ENCODE measurements around the gene TSPAN31.

TSPAN31 gene

DNA sequence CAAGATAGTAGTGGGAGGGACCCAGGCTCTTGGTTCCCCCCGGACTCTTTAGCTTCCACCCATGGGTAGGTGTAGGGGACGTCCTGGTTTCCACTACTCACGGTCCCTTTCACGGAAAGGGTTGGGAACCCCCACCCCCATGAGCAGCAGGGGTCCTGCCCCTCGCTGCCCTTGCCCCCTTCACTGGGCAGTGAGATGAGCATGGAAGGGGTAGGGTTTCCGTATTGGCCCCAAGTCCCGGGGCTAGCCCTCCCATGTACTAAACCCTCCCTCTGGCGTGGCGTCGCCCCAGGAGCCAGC, 19.0 kb upstream of the TSPAN31 start:
- Histone ChIP-seq H3K9me2 (ENCODE audit: low read depth, low read length) (no peaks in the 10 kb centered on the region), H3K4me3 (ENCODE audit: low read depth, low read length, poor library complexity, severe bottlenecking) (no peak overlapping the region), H3K27ac (ENCODE audit: low read depth, low read length, poor library complexity, severe bottlenecking) (no peak overlapping the region), H3K4me2 (ENCODE audit: low read length) (no peak overlapping the region), H3K36me3 (ENCODE audit: insufficient read depth, low read length) (peaks cover 45% of the 10 kb centered on the region), H4K20me1 (ENCODE audit: insufficient read depth, low read length) (no peaks in the 10 kb centered on the region), H3K4me1 (ENCODE audit: insufficient read depth, low read length, severe bottlenecking) (peaks cover 4% of the 10 kb centered on the region), H3K27me3 (ENCODE audit: insufficient read depth, low read length) (no peaks in the 10 kb centered on the region), H3K9ac (ENCODE audit: low read length) (no peak overlapping the region), H2AFZ (ENCODE audit: low read length) (no peak overlapping the region), H3K9me3 (ENCODE audit: low read length) (no peaks in the 10 kb centered on the region), H3F3A (ENCODE audit: insufficient read depth, low read length) (peaks cover 3% of the 10 kb centered on the region), H3K79me2 (ENCODE audit: insufficient read depth, low read length) (no peaks in the 10 kb centered on the region)
- TF ChIP-seq, protein P1, sequence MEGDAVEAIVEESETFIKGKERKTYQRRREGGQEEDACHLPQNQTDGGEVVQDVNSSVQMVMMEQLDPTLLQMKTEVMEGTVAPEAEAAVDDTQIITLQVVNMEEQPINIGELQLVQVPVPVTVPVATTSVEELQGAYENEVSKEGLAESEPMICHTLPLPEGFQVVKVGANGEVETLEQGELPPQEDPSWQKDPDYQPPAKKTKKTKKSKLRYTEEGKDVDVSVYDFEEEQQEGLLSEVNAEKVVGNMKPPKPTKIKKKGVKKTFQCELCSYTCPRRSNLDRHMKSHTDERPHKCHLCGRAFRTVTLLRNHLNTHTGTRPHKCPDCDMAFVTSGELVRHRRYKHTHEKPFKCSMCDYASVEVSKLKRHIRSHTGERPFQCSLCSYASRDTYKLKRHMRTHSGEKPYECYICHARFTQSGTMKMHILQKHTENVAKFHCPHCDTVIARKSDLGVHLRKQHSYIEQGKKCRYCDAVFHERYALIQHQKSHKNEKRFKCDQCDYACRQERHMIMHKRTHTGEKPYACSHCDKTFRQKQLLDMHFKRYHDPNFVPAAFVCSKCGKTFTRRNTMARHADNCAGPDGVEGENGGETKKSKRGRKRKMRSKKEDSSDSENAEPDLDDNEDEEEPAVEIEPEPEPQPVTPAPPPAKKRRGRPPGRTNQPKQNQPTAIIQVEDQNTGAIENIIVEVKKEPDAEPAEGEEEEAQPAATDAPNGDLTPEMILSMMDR (IDR thresholded peaks at IDR 0.05; ENCODE audit: low read length), result no peak
- no peak for TF ChIP-seq EZH2 (IDR thresholded peaks at IDR 0.05; ENCODE audit: borderline replicate concordance, low read length)

DNA sequence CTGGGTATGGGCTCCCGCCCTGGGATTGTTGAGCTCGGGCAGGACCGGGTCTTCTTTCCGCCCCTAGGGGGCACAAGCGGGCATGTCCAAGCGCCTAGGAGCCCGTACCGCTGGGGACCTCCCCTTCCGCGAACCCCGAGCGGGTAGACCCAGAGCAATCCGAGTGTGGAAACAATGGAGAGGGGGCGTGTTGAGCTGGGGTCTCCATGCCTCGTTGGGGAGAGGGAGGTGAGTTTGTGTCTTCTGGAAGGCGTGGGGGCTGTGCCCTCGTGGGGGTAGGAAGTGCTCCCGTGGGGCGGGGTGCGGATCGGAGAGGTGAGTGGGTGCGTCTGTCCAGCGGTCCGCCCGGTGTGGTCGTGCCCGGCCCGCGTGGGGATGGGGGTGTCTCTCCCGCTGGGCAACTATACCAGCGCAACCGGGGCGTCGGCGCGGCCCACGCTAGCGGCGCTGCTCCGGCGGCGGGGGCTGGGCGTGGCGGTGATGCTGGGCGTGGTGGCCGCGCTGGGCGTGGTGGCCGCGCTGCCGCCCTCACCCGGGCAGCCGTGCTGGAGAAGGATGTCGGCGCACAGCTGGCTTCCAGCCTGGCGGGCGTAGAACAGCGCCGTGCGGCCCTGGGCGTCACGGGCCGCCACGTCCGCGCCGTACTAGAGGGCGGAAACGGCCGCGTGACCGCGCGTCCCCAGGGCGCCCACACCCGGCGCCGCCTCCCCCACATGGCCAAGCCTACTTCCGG, 18.5 kb upstream of the TSPAN31 start:
- TF ChIP-seq EZH2 (IDR thresholded peaks at IDR 0.05; ENCODE audit: borderline replicate concordance, low read length), result no peak
- TF ChIP-seq, protein P1 (IDR thresholded peaks at IDR 0.05; ENCODE audit: low read length), result peak; percentile 20; the same call in 1 of the 2 replicates
- peaks cover 4% of the 10 kb centered on the region for H3K4me1 ChIP-seq (ENCODE audit: insufficient read depth, low read length, severe bottlenecking)
- no peaks in the 10 kb centered on the region for H3K27me3 ChIP-seq (ENCODE audit: insufficient read depth, low read length)
- no peaks in the 10 kb centered on the region for H4K20me1 ChIP-seq (ENCODE audit: insufficient read depth, low read length)
- H3F3A ChIP-seq (ENCODE audit: insufficient read depth, low read length), result peaks cover 3% of the 10 kb centered on the region
- H3K4me3 ChIP-seq (ENCODE audit: low read depth, low read length, poor library complexity, severe bottlenecking), result no peak overlapping the region
- no peak overlapping the region for H3K9ac ChIP-seq (ENCODE audit: low read length)
- peaks cover 45% of the 10 kb centered on the region for H3K36me3 ChIP-seq (ENCODE audit: insufficient read depth, low read length)
- H3K4me2 ChIP-seq (ENCODE audit: low read length), result no peak overlapping the region
- no peak overlapping the region for H3K27ac ChIP-seq (ENCODE audit: low read depth, low read length, poor library complexity, severe bottlenecking)
- no peaks in the 10 kb centered on the region for H3K9me2 ChIP-seq (ENCODE audit: low read depth, low read length)
- H3K9me3 ChIP-seq (ENCODE audit: low read length), result no peaks in the 10 kb centered on the region
- no peak overlapping the region for H2AFZ ChIP-seq (ENCODE audit: low read length)
- no peaks in the 10 kb centered on the region for H3K79me2 ChIP-seq (ENCODE audit: insufficient read depth, low read length)

DNA sequence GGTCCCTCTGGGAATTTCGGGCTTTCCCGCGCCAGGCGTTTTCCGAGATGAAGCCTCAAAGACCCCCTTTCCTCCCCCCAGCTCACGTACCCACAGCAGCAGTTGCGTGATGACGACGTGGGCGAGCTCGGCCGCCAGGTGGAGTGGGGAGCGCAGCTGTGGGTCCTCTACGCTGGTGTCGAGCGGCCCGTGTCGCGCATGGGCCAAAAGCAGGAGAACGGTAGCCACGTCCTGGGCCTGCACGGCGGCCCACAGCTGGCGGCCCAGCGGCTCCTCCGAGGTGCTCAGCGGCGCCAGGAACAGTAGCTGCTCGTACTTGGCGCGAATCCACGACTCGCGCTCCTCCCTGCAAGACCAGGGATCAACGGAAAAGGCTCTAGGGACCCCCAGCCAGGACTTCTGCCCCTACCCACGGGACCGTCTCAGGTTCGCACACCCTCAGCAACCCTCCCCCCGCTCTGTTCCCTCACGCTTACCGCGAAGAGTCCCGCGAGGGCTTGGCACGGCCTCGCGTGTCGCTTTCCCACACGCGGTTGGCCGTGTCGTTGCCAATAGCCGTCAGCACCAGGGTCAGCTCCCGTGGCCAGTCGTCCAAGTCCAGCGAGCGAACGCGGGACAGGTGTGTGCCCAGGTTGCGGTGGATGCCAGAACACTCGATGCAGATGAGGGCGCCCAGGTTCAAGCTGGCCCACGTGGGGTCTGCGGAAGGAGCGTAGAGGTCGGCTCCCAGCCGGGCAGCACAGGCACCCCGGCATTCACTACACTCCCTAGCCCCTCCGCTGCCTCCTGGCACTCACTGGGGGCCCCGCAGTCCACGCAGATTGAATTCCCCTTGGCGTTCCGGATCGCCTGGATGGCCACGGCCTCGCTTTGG, 17.7 kb upstream of the TSPAN31 start:
- Histone ChIP-seq H3K9ac (ENCODE audit: low read length) (no peak overlapping the region), H3K27me3 (ENCODE audit: insufficient read depth, low read length) (no peaks in the 10 kb centered on the region), H4K20me1 (ENCODE audit: insufficient read depth, low read length) (no peaks in the 10 kb centered on the region), H3K4me3 (ENCODE audit: low read depth, low read length, poor library complexity, severe bottlenecking) (no peak overlapping the region), H3K9me3 (ENCODE audit: low read length) (no peaks in the 10 kb centered on the region), H3K36me3 (ENCODE audit: insufficient read depth, low read length) (peaks cover 47% of the 10 kb centered on the region), H3K79me2 (ENCODE audit: insufficient read depth, low read length) (no peaks in the 10 kb centered on the region), H3K9me2 (ENCODE audit: low read depth, low read length) (no peaks in the 10 kb centered on the region), H3F3A (ENCODE audit: insufficient read depth, low read length) (peaks cover 3% of the 10 kb centered on the region), H3K27ac (ENCODE audit: low read depth, low read length, poor library complexity, severe bottlenecking) (no peak overlapping the region), H3K4me1 (ENCODE audit: insufficient read depth, low read length, severe bottlenecking) (peaks cover 4% of the 10 kb centered on the region), H2AFZ (ENCODE audit: low read length) (no peak overlapping the region), H3K4me2 (ENCODE audit: low read length) (no peak overlapping the region)
- TF ChIP-seq, protein P1 (IDR thresholded peaks at IDR 0.05; ENCODE audit: low read length), result no peak
- TF ChIP-seq EZH2 (IDR thresholded peaks at IDR 0.05; ENCODE audit: borderline replicate concordance, low read length), result no peak
